NCI-H69 (cell line): ENCODE measurements around the gene CNTNAP2.
"Not testable (repeated sequence)": the region's sequence is repeated elsewhere in the genome, so short reads cannot be mapped to it uniquely, and the experiment has no call there.

Experiments
- DNase-seq: peaks from one replicate; lab custom pipeline; 2025; lab: John Stamatoyannopoulos, UW

CNTNAP2 gene

DNA sequence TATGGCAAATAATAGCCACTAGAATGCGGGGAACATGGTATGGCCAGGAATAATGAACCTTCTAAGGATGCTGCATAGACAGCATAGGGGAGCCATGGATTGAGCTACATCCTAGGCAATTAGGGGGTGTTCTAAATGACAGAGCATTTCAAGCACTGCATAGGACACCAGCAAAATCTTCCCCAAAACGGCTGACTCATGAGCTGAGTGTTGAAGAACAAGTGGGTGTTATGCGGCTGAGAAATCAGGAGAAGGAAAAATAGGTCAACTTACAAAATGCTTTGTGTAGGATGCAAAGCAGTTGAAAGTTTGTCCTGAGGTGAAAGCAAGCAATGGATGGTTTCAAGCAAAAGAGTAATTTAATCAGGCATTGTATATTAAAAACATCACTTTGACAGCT, 1450.4 kb downstream of the CNTNAP2 start:
- DNase-seq, result no peak

DNA sequence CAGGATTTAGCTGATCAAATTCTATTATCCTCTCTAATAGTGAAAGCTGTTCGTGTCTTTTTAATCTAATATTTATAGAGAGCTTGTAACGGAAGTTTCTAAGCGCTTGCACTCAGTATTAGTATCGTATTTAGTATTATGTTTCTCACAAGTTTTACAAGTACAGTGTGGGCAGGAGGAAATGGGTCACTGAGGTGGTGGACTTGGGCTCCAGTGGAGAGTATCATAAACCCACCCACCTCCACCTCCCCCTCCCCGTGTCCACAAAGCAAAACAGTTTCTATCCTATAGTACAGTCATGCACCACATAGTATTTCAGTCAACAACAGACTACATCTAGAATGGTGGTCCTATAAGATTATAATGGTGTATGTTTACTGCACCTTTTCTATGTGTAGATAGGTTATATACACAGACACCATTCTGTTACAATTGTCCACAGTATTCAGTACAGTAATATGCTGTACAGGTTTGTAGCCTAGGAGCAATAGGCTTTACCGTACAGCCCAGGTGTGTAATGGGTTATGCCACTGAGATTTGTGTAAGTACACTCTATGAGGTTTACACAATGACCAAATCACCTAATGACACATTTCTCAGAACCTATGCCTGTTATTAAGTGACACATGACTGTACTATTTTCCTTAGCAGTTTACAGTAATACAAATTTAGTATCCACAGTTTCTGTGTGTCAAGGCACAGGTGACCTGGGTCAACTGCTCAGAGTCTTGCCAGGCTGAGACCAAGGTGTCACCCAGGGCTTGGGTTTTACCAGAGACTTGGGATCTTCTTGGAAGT, 1452.7 kb downstream of the CNTNAP2 start:
- DNase-seq, result peak; percentile 60

DNA sequence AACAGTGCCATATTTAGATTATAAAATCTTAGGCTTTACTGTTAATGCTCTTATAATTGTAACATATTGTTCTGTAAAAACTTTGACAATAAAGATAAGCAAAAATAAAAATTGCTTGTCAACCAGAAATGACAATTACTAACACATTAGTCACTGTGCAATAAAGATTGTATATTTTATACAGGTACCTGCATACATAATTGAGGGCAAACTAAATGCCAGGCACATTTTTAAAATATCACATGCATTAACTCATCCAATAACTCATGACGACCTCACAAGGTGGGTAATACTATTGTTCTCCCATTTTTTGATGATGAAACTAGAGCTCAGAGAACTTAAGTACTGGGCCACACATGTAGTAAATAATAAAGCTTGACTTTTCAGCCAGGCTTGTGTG, 1453.8 kb downstream of the CNTNAP2 start:
- peak; percentile 8 for DNase-seq

DNA sequence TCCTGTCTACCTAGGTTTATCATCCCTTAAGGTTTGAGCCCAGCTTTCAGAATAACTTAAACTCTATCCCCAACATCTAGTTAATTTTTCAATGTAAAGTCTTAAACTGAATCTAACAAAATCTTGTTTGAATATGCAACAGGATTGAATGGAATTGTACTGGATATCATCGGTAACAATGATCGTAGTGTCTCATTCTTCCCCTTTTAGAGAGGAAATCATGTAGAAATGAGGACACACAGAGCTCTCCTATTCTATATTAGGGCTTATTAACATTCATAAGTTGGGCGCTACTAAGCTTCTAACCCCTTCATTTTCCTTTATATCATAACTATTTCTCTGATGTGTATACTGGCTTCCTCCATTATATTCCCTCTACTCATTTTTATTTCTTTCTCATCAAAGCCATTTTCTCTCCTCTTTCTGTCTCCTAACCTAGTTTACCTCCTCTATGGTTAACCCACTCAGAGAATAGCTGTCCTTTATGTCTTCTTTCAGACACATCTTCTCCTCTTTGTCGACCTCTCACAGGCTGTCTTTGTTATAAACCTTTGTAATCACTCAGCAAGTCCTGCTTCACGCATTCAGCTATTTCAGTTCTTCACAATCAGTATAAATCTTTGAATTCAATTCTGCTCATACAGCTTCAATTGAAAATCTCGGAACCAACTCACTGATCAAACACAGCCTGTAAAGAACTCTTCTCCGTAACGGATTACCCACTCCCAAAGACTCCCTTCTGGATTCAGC, 1455.0 kb downstream of the CNTNAP2 start:
- no peak for DNase-seq

DNA sequence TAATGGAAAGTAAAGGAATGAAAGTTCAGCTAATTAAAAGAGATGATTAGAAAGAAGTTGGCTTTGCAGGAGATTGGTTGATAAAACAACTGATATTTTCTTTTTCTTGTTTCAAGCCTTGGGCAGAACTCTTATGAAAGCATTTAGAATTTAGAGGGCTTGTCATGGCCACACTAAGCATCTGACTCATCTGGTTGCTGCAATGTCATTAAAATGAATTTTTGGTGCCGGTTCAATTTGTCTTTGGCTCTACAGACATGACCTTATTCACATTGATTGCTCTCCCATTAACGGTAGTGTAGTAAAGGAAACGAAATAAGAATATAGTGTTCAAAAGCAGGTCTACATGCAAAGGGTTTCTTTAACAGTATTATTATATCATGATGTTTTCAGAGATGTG, 1461.6 kb downstream of the CNTNAP2 start:
- no peak for DNase-seq

DNA sequence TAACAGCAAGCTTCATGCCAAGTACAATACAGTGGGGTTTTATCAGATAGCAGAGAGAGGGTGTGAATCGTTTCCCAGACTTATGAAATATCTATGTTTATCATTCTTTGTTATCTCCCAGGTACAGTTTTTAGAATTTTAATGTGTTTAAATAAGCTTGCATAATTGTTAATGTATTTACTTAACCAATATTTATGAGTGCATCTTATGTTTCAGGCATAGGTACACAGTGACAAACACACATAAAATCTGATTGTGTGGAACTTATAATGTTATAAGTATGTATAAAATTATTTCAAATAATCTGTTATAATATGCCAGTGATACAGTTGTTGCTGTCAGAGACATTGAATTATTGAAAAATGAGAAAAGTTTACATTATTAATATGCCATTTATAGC, 1462.5 kb downstream of the CNTNAP2 start:
- peak; percentile 59 for DNase-seq

DNA sequence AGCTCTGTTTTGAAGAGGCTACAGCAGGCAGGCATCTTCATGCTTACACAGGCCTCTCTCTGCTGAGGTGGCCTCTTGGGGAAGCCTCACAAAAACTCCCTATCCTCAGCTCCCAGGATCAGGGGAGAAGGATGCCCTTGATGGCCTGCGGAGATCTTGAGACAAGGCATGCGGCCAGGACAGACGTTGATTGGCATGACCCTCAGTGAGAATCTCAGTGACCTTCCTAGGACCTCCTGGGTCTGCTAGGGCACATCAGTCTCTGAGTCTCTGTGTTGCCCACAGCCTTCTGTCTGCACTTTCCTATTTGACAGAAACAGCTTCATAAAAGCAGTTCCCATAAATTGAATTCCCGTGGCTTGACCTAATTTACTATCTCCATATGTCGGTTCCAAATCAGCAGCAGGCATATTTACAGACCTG, 1468.2 kb downstream of the CNTNAP2 start:
- DNase-seq, result peak; percentile 61

DNA sequence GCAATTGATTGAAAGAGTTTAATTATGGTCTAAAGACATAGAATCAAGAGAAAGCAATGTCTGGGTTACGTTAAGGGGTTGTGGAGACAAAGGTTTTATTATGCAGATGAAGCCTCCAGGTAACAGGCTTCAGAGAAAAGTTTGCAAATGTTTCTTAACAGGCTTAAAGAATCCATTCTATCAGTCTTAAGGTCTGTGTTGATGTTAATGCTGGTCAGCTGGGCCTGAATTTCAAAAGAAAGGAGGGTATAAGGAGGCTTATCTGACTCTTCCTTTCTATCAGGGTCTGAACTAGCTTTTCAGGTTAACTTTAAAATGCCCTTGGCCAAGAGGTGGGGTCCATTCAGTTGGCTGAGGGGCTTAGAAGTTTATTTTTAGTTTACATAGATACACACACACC, 1469.5 kb downstream of the CNTNAP2 start:
- no peak for DNase-seq

DNA sequence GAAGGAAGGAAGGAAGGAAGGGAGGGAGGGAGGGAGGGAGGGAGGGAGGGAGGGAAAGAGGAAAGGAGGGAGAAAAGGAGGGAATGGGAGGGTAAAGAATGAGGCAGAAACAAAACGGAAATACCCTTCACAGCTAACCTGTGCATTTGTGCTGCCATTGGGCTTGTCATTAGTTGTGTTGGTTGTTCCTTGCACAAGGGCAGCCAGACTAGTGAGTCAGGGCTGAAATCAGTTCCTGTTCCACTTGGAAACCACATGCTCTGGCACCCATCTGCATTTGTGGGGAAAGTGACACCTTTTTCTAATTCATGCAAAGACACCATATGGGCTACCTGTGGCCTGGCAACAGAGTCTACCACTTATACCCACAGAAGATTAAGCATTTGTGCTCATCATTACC, 1469.9 kb downstream of the CNTNAP2 start:
- DNase-seq, result peak; percentile 69

DNA sequence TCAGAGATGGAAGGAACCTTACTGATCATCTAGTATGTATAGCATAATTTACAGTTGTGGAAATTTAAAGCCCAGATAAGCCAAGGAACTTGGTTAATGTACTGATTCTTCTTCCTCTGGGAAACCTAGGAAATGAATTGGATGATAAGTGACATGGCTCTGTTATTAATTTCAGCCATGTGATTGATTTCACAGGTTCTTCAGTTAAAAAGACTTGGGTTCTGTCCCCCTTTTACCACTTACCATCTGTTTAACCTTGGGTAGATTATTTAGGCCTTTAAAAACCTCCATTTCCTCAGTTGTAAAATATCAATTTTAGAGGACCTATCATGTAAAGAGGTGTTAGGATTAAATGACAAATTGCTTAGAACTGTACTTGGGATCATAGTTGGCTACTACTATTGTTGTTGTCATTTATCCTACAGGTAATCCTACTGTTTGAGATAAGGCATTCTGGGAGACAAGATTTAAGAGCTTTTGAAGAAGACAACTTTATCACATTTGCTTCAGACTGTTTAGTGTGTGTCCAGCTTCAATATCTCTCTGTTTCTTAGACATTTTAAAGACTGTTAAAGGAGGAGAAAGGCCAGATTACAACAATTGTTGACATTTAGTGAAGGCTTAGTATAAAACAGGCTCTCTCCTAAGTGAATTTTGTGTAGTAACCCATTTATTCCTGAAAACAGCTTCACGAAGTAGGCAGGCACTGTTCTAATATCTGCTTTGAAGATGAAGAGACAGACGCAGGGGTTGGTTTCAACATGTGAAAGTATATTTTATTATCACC, 1476.9 kb downstream of the CNTNAP2 start:
- DNase-seq, result no peak

DNA sequence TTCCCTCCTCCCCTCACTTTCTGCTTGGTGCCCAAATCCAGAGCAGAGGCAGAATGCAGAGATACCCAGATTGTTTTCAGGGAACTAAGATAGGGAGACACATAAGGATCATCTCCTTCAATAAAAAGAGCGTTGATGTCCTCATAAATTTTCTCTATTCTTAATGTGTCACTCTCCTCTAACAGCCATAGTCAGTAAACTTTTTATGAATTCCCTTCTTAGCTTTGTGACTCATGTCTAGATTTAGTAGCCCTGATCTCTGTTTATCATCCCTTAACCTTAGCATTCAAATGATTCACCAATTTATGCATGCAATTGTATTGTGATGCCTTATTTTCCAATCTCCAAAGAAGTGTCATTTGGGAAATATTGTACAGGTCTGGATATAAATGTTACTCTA, 1478.4 kb downstream of the CNTNAP2 start:
- no peak for DNase-seq

DNA sequence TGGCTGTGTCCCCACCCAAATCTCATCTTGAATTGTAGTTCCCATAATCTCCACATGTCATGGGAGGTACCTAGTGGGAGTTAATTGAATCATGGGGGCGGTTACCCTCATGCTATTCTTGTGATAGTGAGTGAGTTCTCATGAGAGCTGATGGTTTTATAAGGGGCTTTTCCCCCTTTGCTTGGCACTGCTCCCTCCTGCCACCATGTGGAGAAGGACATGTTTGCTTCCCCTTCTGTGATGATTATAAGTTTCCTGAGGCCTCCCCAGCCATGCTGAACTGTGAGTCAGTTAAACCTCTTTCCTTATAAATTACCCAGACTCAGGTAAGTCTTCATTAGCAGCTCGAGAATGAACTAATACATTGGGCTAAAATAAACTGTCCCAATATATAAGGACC, 1482.1 kb downstream of the CNTNAP2 start:
- DNase-seq, result not testable (repeated sequence)

DNA sequence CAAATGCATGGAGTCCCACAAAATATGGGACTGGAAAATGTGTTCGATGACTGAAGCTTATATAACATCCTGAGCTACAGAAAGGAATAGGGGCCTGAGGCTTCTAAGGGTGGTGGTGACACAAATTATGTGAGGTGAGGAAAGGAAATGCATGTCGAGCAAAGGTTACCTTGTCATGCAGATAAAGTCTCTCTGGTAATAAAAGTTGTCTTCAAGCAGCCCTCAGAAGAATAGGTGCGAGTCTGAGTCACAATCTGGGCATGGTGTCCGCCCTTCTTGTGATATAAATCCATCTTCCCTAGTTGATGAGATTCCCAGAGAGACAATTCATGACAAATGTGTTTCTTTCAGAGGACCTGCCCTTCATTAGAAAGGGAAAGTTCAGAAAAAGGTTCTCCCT, 1488.7 kb downstream of the CNTNAP2 start:
- no peak for DNase-seq

DNA sequence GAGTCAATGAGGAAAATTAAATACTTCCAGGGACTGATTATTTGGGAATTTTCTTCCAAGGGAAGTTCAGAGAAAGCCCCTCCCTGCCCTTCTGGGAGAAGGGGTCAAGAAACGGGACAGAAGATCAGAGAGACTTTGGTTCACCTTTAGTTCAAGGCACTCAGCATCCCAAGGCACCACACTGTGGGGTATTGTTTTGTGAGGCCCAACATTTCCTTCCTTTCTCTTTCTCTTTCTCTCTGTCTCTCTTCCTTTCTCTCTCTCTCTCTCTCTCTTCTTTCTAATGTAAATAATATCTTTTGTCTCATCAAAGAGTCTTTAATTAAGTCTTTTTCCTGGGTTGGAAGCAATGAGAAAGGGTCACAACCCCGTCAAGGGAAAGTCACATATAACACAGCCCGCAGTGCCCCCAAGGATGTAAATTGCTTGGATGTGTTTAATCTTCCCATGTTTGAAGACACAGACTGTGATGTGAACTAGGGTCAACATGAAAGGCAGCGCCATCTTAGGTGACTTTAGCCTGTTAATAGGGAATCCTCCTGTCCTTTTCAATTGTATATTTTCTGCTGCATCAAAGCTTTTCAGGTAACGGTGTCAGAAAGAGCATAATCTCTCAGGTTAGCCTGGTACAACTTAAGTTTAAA, 1490.7 kb downstream of the CNTNAP2 start:
- peak; percentile 68 for DNase-seq

DNA sequence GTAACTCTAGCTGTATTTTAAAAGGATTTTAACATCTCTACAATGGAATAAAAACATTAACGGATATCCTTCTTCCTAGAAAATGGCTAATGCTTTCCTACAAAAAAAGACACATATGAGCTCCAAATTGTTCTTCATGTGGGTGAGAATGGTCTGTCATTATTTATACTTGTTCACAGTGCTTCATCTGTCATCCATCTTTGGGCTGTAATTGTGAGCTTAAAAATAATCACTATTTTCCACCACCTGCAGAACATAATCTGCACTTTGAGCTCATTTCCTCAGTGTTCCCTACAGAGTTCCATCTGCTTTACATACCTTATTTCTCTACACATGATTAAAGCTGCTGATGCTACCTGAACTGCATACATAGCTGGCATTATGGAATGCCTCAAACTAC, 1494.8 kb downstream of the CNTNAP2 start:
- DNase-seq, result peak; percentile 92

DNA sequence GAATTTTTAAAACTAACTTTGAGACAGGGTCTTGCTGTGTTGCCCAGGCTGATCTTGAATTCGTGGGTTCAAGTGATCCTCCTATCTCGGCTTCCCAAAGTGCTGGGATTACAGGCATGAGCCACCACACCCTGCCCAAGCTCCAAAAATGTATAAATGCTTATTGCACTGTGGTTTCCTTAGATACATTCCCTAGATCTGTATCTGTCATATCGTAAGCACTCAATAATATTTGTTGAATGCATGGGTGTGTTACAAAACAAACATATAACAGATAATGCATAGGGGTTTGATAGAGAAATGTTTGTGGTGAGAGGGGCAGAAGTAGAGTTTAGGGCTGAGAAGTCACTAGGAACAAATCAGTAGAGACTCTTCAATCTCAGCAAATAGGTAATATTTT, 1518.7 kb downstream of the CNTNAP2 start:
- DNase-seq, result no peak

DNA sequence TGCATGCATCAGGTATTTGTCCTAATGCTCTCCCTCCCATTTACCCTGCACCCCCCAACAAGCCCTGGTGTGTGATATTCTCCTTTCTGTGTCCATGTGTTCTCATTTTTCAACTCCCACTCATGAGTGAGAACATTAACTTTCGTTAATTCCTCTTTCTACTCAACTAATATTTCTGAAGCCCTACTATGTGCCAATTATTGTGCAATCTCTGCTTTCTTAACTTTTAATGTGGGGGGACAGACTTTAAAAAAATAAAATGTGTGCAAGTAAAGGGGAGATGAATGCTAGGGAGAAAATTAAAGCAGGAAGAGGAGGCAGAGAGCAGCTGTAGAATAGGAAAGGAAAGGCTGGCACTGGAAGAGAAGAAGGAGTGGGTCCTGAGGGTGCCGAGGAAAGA, 1520.0 kb downstream of the CNTNAP2 start:
- DNase-seq, result no peak

DNA sequence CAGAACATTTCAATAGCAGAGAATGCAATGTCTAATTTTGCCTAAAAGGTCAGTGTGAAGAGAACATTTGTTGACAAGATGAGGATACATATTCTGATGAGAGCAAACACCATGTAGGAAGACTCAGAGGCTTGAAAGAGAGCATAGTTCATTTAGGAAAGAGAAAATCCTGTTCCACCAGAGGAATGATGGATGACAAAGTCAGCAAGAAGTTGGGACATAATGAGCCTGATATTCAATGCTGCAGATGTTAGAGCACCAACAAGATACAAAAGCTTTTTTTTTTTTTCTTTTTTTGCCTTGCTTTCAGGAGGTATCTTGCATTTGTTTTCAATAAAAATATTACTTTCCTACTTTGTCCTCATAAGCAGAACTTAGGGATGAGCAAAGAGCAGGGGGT, 1522.0 kb downstream of the CNTNAP2 start:
- no peak for DNase-seq

DNA sequence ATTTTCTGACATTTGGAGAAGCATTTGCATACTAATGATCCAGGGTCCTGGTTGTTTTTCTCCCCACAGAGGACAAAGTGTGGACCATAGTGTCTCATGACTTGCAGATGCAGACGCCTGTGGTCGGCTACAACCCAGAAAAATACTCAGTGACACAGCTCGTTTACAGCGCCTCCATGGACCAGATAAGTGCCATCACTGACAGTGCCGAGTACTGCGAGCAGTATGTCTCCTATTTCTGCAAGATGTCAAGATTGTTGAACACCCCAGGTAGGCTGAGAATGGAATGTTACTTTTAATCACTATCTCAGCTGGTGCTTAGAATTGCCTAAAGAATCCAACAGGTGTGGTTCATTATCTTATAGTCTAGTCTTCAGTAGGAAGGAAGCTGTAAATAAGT, 1522.4 kb downstream of the CNTNAP2 start:
- DNase-seq, result no peak

DNA sequence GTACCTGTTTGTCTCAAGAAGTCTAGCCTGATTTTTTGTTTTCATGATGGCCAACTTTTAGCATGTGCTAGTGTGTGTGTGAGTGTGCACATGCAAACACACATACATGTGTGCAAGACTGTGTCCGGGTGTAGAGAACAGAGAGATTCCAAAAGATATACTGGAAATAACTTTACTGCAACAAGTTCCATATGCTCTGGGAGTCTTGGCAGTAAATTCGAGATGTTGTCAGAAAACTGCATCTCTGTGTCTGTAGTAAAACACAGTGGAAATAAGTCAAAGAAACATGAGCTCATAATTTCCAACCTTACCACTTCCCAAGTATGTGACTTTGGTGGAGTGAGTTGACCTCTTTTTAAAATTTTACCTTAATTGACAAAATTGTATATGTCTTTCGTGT, 1523.2 kb downstream of the CNTNAP2 start:
- no peak for DNase-seq

DNA sequence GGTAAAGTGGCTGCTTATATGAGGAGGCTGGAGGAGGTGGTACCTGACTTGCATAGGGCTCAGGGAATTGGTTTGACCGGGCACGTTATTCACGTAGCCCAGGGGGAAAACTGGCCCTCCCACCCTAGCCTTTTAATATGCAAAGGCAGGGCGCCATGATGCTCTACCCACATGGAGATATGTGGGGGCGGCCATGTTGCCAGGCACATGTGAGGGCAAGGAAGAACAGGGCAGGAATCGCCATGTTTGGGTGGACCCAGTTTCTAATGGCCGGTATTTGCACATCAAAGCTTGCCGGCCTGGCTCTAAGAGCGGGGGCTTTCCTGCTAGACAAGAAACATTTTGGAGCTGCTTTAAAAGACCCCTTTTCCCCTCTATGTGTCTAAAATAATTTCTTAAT, 1524.2 kb downstream of the CNTNAP2 start:
- no peak for DNase-seq

DNA sequence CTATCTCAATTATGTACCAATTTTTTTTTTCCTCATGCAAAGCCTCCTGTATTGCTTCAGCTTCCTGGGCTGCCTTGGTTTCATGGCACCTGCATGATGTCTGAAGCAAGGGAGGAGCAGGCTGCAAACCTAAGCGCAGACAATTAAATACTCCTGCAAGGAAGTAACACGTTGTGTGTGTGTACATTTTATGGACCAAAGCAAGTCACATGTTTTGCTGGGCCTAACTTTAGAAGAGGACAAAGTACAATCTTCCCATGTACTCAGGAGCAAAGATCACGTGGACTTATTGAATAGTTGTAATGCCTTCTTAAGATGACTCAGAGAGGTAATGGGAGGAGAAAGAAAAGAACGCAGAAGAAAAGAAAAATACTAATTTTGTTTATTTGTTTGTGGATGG, 1530.0 kb downstream of the CNTNAP2 start:
- no peak for DNase-seq
